ENCODE measurements around the gene USP24.
"Not testable (repeated sequence)": the region's sequence is repeated elsewhere in the genome, so short reads cannot be mapped to it uniquely, and the experiment has no call there.

Gene USP24

GRCh38 chr1:55026682-55027081 is 188.5 kb downstream of the USP24 start:
- not testable (repeated sequence) for DNase-seq

- not testable (repeated sequence) for DNase-seq
These were observed 191.0 kb downstream of the USP24 start for GRCh38 chr1:55024163-55024562.

DNA sequence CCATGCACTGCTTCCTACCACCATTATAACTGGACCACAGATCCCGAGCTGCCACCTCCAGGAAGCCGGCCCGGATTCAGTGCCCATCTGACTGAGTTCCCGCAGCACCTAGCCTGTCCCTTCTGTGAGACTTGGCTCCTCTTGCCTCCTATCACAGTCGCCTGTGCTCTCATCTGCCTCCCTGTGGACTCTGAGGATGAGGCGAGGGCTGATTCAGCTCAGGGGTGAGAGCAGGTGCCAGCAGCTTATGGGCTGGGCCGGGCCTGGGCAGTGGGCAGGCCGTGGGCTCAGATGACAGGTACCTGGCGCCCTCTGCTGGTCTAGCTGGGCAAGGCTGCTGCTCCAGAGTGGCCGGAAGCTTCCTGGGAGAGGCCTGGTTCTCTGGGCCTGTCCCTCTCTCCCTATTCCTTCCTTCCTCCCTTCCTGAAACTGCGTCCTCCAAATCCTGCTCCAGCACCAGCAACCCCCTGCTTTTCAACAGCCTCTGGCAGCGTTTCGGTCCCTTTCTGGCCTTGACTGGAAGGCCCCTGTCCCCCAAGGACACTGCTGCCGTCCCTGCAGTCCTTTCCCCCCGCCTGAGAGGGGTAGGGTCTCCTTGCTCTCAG is 193.1 kb downstream of the USP24 start:
- peak; percentile 77 for DNase-seq

DNA sequence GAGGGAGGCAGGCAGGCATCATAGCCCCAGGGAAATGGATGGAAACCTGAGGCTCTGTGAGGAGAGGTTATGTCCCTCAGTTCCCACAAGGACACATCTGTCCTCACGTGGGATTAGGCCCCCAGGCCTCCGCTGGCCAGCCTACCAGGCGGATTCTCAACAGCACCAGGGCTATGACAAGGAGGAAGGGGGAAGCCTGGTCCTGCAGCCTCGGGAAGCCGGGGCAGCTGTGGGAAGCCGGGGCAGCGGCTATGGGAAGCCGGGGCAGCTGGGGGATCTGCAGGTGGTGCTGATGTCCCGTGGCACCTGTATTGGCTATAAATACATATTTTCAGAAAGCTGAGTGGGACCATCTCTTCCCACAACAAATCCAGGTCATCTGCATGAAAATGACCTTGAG is 196.8 kb downstream of the USP24 start:
- no peak for DNase-seq

Data from hematopoietic multipotent progenitor cell treated with erythropoietin and hydrocortisone succinate and interleukin-3 and kit ligand, for 8 days (in vitro differentiated cells).